Umbilical cord (tissue), 2 donors: Measurements from ENCODE around the gene MYZAP. TPM values are rescaled to one million over a fixed set of nuclear protein-coding genes. Genes with fewer than 3 reads are reported as not detected.

Experiments used
- DNase-seq: peaks from one replicate; pipeline ENCODE4 v3.0.0-alpha.2; 2015; ENCODE audit warnings: low spot score
- total RNA-seq: library from RNA; depleted of rRNA; stranded (reverse); fragments of >200 nt; gene quantifications from one replicate; pipeline ENCODE4 v1.2.3, GENCODE V29; 2014; ENCODE audit warnings: low replicate concordance; ENCODE audit not compliant: insufficient read depth

MYZAP gene
- total RNA-seq, 1 donor from 2014 or later, result not detected

DNA sequence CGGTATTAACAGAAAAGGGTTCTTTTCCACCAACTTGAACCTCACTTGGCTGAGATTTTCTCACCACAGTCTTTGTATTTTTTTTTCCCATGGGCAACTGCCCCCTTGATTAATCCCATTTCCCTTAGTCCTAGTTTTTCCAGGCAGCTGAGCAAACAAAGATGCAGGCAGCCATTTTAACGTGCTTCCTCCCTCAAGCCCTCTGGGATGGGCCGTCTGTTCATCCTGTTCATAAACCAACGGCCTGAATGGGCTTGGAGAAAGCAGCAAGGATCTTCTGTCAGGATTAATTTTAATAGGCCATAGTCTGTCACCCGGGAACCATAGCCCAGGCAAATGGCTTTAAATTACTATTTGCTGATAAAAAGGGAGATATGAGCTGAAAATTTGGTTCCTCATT lies 104.4 kb downstream of the MYZAP start:
- DNase-seq, result no peak

DNA sequence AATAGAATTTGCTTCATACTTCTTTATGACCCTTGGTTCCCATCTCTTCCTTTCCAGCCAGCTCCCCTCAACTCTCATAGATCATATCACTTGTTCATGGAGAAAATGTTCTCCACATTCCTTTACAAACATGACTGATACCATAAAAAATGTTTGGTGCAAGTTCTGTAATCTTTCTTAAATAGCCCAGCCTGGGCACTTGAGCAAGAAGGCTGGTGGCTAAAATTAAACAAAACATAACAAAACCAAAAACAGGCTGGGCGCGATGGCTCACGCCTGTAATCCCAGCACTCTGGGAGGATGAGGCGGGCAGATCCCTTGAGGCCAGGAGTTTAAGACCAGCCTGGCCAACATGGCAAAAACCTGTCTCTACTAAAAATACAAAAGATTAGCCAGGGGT lies 105.9 kb downstream of the MYZAP start:
- DNase-seq, result no peak

DNA sequence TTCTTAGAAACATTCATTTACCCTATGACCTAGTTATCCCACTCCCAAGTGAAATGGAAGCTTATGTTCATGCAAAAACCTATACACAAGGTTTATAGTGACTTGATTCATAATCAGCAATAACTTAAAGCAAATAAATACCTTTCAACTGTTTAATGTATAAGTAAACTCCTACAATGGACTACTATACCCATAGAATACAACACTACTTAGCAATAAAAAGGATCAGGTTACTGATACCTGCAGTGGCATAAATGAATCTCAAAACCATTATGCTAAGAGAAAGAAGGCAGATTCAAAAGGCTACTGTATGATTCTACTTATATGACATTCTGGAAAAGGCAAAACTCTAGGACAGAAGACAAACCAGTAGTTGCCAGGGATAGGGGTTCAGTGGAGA lies 106.5 kb downstream of the MYZAP start:
- no peak for DNase-seq

DNA sequence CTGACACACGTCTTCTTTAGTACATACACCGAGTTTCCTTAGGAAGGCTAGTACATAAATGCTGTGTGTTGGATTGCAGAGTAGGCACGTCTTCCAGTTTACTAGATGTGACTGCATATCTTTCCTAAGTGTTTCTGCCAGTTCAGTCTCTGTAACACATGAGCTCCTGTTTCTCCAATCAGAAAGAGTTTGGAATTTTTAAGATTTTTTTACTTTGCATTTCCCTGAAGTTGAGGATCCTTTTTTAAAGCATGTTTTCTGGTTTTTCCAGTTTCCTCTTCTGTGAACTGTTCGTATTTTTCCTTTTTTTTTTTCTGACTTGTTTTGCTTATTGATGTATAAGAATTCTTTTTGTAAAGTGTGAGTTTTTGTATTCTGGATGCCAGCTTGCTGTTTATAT lies 107.3 kb downstream of the MYZAP start:
- DNase-seq, result no peak

DNA sequence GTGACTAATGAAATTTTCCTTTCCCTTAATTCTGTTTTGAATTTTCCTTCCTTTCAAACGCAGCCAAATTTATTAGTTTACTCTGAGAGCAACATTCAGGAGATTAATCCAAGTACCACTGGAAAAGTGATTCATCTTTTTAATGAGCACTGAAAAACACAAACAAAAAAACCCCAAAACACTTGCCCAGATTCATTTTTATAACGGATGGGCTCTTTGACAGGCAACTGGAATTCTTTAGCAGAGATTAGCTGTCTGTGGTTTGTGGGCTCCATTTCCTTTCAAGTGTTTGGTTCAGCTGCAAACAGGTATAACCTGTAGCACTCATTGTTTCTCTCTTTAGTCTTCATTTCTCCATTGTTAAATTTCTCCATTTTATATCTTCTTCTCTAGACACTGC lies 111.7 kb downstream of the MYZAP start:
- DNase-seq, result no peak

DNA sequence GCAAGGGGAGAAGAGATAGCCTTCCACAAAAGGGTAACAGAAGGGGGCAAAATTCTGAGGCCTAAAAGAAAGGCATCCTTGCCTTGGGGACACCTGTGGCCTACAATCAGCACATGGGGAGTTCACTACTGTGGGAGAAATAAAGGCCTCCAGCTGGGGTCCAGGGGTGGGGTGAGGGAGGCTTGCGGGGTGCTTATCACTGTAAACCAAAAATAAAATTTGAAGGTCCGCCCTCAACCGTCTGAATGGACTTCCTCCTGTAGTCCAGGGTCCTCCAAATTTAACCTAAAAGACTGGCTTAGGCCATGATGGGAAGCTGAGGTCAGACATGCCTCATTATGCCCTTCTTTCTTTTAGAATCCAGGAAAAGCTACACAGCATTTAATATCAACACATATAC lies 112.7 kb downstream of the MYZAP start:
- no peak for DNase-seq

DNA sequence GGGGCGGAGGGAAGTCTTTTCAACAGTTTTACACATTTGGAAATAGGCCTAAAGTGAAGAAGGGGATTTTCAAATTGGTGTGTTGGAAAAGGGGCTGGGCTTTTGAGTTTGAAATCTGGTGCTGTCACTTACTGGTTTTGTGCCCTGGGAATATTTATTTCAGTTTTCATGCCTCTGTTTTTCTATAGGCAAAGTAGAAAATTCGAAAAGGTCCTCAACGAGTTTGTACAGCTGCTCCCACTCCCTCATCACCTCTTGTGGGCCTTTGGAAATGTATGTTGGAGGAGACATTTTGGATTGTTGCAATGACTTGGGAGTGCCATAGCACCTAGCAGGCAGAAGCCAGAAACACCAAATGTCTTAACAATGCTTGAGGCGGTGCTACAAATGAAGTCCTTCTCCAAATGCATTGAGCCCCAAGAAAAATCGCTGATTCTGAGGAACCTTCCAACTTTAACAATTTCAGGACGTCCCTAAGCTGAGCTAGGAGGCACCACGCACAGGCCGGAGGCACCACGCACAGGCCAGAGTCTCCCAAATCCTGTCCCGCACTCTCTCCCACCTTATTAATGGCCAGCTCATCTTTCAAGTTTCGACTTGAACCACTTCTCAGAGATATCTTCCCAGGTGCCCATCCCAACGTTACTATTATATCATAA lies 114.2 kb downstream of the MYZAP start:
- no peak for DNase-seq

DNA sequence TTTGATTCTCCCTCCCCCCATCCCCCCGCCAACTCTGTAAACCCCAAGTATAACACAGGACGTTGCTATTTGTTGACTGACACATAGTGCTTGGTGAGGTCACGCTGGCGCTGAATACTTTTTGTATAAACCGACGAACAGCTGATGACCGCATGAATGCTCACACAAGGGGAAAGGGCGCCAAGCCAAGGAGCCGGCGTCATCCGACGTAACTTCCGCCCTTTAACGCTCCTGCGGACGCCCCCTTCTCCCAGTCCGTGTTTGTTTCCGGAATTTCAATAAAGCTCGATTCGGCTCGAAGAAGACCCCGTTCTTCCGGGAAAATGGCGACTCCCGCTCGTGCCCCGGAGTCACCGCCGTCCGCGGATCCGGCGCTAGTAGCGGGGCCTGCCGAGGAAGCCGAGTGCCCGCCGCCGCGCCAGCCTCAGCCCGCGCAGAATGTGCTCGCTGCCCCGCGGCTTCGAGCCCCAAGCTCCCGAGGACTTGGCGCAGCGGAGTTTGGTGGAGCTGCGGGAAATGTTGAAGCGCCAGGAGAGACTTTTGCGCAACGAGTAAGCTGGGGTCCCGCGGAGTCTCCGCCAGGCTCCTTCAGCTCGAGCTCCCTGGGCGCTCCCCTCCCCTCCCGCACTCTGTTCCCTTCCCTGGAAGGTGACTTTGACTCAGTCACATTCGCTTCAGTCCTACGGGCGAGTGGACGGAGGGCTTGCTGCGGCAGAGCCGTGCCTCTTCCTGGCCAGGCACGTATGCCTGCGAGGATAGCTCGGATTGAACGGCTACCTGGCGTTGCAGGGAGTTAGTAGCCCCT lies 114.9 kb downstream of the MYZAP start, which contains the start of gene POLR2M:
TSS of gene POLR2M (plus strand) at position 310 of the 805 bp plus-strand sequence. CDS start at position 439, 129 bp downstream.
- peak; percentile 98 for DNase-seq

DNA sequence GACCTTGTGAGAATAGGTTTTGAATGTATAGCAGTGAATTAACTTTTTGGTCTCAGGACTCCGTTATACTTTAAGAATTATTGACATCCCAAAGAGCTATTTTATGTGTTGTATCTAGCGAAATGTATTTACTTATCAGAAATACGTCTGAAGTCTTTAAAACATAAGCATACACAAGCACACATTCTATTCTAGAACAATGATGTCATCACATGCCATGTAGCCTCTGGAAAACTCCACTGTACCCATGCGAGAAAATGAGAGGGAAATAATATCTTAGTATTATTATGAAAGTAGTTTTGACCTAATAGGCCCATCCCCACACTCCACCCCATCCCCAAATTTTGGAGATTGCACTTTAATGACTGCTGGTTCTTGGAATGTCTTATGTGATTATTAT lies 116.3 kb downstream of the MYZAP start:
- no peak for DNase-seq

DNA sequence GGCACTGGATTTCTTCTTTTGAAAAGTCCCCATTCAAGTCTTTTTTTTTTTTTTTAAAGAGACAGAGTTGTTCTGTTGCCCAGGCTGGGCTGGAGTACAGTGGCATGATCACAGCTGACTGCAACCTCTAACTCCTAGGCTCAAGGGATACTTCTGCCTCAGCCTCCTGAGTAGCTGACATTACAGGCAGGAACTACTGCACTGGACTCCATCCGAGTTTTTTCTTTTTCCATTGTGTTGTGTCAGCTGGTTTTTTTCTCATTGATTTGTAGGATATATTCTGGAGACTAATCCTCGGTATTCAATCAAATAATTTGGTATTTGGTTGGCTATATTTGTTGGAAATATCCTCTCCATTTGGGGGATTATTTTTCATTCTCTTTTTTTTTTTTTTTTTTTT lies 126.6 kb downstream of the MYZAP start:
- DNase-seq, result no peak

DNA sequence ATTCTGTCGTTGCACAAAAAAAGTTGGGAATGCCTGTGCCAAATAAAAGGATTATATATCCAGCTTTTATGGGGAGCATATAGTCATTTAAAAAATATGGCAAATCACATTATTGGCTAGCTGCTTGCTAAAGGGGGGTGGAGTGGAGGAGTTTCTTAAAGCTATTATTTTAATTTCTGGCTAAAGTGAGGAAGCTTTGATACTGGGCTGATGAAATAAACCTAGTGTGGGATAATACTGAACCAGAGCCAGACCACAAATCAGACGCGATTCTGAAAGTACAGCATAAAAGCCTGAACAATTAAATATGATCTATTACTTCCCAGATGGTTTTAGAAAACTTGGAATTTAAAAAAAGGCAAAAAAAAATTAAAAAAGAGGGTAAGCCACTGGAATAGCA lies 129.2 kb downstream of the MYZAP start:
- no peak for DNase-seq

DNA sequence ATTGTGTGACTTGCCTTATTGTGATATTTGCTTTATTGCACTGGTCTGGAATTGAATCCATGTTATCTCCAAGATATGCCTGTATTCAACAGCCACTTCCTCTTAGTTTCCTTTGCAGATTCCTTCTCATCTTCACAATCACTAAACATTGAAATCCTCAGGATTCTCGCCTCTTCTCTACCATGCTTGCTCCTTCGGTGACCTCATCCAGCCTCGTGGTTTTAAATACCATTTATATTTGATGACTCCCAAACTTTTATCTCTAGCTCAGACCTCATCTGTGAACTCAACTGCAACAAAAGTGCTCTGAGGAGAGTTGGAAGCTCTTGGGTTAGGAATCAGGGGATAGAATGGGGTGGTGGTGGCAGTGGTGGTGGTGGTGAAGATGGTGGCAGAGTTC lies 134.7 kb downstream of the MYZAP start:
- no peak for DNase-seq

DNA sequence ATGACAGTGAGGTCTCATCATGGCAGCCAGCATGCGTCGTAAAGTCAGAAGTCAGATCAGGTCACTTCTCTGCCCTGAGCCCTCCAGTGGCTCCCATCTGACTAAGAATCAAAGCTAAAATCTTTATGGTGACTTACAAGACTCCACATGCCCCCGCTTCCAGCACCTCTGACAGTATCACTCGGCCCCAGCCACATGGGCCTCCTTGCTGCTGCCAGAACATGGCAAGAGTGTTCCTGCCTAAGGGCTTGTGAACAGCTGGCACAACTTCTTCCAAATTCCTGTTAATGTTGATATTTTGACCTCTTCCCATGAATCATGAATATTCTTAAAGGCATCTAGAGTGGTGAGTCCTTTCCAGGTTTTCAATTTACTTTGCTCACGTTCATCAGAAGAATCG lies 135.3 kb downstream of the MYZAP start:
- DNase-seq, result no peak

DNA sequence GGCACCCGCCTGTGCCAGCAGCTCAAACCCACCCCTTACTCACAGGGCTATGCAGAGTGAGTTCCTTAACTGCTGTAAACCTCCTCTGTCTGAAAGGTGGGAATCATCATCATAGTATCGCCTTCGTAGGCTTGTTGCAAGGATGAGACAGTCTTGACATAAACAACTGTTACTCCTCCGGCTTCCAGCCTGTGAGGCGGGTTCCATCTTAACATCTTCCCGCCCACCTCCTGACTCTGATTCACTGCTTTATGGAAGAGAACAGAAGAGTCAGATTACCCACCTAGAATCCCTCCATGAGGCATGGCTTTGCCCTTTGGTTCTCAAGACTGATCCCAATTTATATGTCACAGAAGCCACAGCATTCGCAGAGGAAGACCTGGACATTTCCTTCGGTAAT lies 136.7 kb downstream of the MYZAP start:
- DNase-seq, result no peak

DNA sequence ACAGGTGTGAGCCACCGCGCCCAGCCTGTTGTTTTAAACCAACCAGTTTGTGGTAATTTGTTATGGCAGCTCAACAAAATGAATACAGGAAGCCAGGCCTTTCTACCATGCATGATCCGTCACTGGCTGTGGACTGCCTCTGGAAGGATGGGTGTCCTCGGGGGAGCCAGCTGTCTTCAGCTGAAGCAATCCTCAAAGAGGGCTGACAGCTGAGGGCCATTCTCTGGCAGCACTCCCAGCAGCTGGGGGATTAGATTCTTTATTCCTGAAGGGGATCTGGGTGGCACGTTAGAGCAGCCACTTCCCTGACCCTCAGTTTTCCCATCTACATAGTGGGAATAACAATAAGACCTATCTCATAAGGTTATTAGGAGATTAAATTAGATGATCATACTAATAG lies 139.2 kb downstream of the MYZAP start:
- no peak for DNase-seq

DNA sequence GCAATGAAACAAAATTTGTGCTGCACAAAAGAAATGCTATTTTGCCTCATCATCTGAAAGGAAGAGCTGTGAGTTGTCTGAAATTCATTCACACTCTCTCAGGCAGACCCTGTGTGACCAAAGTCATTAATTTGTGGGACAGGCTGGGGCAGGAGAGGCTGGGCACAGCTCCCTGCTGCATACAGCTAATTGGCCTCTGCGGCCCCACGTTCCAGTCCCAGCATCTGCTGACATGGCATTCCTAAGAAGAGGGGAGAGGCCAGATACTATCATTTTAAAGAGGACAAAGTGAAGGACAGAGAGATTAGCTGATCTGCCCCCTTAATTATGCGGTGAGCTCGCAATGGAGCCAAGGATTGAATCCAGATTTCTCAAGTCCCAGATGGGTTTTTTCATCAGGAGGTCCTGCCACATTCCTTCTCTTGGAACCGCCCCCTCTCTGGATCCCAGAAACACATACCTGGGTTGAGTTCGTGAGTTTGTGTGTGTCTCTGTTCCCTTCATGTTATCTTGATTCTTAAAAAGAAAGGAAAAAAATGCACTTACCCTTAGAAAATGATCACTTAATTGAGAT lies 139.9 kb downstream of the MYZAP start:
- DNase-seq, result no peak

DNA sequence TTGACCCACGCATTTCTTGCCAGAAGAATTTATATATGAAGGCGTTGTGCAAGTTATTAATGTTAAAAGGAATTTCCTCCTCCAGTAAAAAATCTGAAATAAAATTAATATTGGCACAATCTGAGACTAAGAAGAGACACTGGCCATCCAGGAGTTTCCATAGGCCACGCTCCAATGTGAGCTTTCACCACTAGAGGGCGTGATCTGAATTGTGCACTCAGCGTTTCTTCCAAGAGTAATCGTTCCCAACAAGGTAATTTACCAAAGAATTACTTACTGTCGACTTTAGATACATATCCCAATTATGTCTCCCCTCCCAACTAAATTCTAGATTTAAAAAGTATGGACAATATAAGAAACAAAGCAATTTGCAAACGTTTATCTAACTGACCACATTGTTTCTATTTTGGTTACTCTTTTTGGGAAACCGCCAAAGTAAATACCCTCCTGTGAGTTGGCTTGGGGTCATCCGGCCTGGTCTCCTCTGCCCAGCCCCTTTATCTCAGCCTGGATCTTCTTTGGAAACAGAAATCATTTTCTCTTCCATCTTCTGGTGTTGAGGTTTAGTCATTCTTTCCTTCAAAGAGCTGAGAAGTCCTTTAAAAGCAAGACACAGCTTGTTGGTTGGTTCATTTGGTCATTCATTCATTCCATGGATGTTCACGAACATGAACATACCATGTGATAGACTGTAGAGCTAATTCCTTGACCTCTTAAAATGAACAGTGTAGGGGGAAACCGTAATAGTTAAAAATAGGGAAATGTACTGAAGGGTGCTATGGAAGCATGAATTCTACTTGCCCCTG lies 141.0 kb downstream of the MYZAP start:
- DNase-seq, result no peak

DNA sequence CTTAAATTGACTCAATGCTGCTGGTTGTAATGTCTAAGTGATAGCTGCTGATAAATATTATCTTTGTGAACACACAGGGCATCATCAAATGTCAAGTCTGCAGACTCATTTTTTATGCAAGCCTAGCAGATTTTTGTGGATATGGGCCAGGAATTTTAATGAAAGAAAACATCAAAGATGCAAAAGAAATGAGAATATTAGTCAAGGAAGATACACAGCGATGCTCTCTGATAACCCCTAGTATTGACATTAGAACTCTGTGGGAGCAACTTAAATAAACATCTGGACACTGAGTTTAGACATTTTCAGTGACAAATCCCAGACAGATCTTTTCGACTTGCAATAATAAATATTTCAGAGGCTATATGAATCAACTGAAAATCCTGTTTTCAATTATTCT lies 143.2 kb downstream of the MYZAP start:
- DNase-seq, result peak; percentile 62
